ENCODE measurements around the gene FAM210B. TPM values are rescaled to one million over a fixed set of nuclear protein-coding genes. Genes with fewer than 3 reads are reported as not detected.
"Not testable (repeated sequence)": the region's sequence is repeated elsewhere in the genome, so short reads cannot be mapped to it uniquely, and the experiment has no call there.

Gene FAM210B
- total RNA-seq, 1 donor from 2014 or later = 53.6 TPM

- ATAC-seq (peak; percentile 68), DNase-seq (ENCODE audit: low spot score) (peak; percentile 77)
These were observed 1.5 kb downstream of the FAM210B start for GRCh38 chr20:56360133-56360907.

- DNase-seq (ENCODE audit: low spot score) (no peak), ATAC-seq (no peak)
These were observed 2.1 kb downstream of the FAM210B start for GRCh38 chr20:56360908-56361205.

- ATAC-seq (no peak), DNase-seq (ENCODE audit: low spot score) (no peak)
These were observed 3.1 kb downstream of the FAM210B start for GRCh38 chr20:56361900-56362299.

GRCh38 chr20:56362833-56363413 is 4.1 kb downstream of the FAM210B start:
- no peak for DNase-seq (ENCODE audit: low spot score)
- no peak for ATAC-seq

GRCh38 chr20:56363491-56363890 is 4.7 kb downstream of the FAM210B start:
- no peak for DNase-seq (ENCODE audit: low spot score)
- no peak for ATAC-seq

- no peak for ATAC-seq
- no peak for DNase-seq (ENCODE audit: low spot score)
These were observed 9.8 kb downstream of the FAM210B start for GRCh38 chr20:56368351-56369134.

GRCh38 chr20:56369179-56369578 is 10.4 kb downstream of the FAM210B start:
- no peak for ATAC-seq

GRCh38 chr20:56371977-56372376 is 13.2 kb downstream of the FAM210B start:
- DNase-seq (ENCODE audit: low spot score) = no peak
- no peak for ATAC-seq

More at GRCh38 chr20:56369179-56369578, 10.4 kb downstream of the FAM210B start:
- no peak for DNase-seq (ENCODE audit: low spot score)

GRCh38 chr20:56372850-56373249 is 14.1 kb downstream of the FAM210B start:
- ATAC-seq (no peak), DNase-seq (ENCODE audit: low spot score) (no peak)

- ATAC-seq = peak; percentile 26
- no peak for DNase-seq (ENCODE audit: low spot score)
These were observed 15.2 kb downstream of the FAM210B start for GRCh38 chr20:56373942-56374341.

GRCh38 chr20:56376331-56376730 is 17.6 kb downstream of the FAM210B start:
- DNase-seq (ENCODE audit: low spot score) = no peak
- ATAC-seq = no peak

- DNase-seq (ENCODE audit: low spot score) = no peak
- no peak for ATAC-seq
These were observed 19.6 kb downstream of the FAM210B start for GRCh38 chr20:56378386-56378785.

- ATAC-seq (no peak), DNase-seq (ENCODE audit: low spot score) (no peak)
These were observed 21.6 kb downstream of the FAM210B start for GRCh38 chr20:56380375-56380774.

- no peak for DNase-seq (ENCODE audit: low spot score)
- ATAC-seq = no peak
These were observed 22.7 kb downstream of the FAM210B start for GRCh38 chr20:56381501-56381900.

- no peak for DNase-seq (ENCODE audit: low spot score)
These were observed 23.9 kb downstream of the FAM210B start for GRCh38 chr20:56382696-56383095.

GRCh38 chr20:56383334-56383733 is 24.6 kb downstream of the FAM210B start:
- ATAC-seq (no peak), DNase-seq (ENCODE audit: low spot score) (no peak)

More at GRCh38 chr20:56382696-56383095, 23.9 kb downstream of the FAM210B start:
- ATAC-seq = no peak

- no peak for DNase-seq (ENCODE audit: low spot score)
- no peak for ATAC-seq
These were observed 26.4 kb downstream of the FAM210B start for GRCh38 chr20:56385130-56385529.

- ATAC-seq = no peak
- no peak for DNase-seq (ENCODE audit: low spot score)
These were observed 27.4 kb downstream of the FAM210B start for GRCh38 chr20:56386219-56386618.

- no peak for DNase-seq (ENCODE audit: low spot score)
- ATAC-seq = no peak
These were observed 30.1 kb downstream of the FAM210B start for GRCh38 chr20:56388882-56389281.

GRCh38 chr20:56389807-56390206 is 31.0 kb downstream of the FAM210B start:
- DNase-seq (ENCODE audit: low spot score) (no peak), ATAC-seq (no peak)

- not testable (repeated sequence) for DNase-seq (ENCODE audit: low spot score); ATAC-seq
These were observed 31.6 kb downstream of the FAM210B start for GRCh38 chr20:56390396-56390795.

GRCh38 chr20:56391037-56391436 is 32.3 kb downstream of the FAM210B start:
- DNase-seq (ENCODE audit: low spot score) (no peak), ATAC-seq (no peak)
